ENCODE data around the gene GYG1.

GRCh38 chr3:149044339-149045083, 53.2 kb downstream of the GYG1 start:
- TF ChIP-seq, protein P1, sequence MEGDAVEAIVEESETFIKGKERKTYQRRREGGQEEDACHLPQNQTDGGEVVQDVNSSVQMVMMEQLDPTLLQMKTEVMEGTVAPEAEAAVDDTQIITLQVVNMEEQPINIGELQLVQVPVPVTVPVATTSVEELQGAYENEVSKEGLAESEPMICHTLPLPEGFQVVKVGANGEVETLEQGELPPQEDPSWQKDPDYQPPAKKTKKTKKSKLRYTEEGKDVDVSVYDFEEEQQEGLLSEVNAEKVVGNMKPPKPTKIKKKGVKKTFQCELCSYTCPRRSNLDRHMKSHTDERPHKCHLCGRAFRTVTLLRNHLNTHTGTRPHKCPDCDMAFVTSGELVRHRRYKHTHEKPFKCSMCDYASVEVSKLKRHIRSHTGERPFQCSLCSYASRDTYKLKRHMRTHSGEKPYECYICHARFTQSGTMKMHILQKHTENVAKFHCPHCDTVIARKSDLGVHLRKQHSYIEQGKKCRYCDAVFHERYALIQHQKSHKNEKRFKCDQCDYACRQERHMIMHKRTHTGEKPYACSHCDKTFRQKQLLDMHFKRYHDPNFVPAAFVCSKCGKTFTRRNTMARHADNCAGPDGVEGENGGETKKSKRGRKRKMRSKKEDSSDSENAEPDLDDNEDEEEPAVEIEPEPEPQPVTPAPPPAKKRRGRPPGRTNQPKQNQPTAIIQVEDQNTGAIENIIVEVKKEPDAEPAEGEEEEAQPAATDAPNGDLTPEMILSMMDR (IDR thresholded peaks at IDR 0.05), result no peak
- no peak for TF ChIP-seq ZFX (IDR thresholded peaks at IDR 0.05; ENCODE audit: borderline replicate concordance)

Data from 22Rv1 (cell line).